ENCODE results near the gene TFDP2.
"Not testable (repeated sequence)": the region's sequence is repeated elsewhere in the genome, so short reads cannot be mapped to it uniquely, and the experiment has no call there.

TFDP2 gene

GRCh38 chr3:142148792-142149672 is at the start of gene TFDP2:
Gene TFDP2 (minus strand): TSS chr3:142149544. CDS start chr3:142101749, 47,795 bp downstream.
- DNase-seq: peak; percentile 95

DNA sequence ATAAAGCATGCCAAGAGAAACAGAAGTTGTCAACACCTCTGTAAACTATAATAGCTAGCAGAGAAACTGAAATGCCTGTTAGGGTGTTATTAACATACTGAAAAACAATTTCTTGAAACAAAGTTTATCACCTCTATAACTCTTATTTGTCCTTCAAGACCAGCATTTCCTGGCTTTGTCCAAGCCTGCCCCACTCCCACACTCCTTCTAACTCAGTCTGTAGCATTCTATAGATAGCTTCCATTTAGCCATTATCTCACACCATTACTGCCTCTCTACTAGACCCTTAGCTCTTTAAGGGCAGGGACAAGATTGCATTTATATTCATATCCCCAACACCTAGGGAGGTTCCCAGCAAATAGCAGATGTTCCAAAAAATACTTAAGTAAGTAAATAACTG is 39.5 kb upstream of the TFDP2 start:
- DNase-seq: no peak

DNA sequence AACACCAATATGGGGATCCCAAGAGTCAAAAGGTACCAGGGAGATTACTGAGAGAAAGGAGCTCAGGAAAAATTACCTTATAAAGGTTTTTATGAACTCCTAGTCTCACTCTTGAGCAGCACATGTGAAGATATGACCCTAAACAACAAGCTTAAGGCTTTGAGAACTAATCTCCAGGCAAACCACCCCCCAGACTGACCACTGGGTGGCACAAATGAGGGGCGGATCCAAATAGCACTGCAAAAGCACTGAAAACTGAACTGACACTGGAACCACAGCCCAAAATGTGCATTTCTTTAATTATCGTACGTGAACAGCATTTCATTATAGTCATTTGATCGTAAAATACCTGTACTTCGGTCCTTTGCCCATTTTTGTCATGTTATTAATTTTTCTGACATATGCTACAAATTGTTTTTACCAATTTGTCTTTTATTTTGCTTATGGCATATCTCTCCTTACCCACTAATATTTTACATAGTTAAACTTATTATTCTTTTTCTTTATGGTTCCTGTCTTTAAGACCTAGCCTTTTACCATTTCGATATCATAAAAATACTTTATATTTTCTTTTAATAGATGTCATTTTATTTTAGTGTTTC is 31.5 kb upstream of the TFDP2 start:
- no peak for DNase-seq

- no peak for DNase-seq
These were observed 26.1 kb upstream of the TFDP2 start for GRCh38 chr3:142175478-142175877.

DNA sequence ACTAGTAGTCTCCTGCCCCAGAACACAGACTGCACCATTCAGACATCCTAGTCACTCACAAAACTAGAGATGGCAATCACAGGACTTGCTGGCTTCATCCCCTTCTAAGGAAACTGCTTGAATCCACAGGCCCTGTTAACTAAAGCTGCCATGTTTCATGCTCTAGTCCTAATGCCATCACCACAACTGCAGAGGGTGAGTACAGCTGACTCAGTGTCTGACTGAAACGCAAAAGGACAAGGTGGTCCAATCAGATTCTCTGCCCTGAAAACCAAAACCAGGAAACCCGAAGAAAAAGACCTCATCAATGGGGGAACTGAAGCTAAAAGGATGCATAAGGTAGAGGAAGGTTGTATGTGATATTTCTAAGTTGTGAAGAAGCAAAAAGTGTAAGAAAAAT is 25.2 kb upstream of the TFDP2 start:
- DNase-seq: no peak

- no peak for DNase-seq
These were observed 19.2 kb upstream of the TFDP2 start for GRCh38 chr3:142168514-142168913.

DNA sequence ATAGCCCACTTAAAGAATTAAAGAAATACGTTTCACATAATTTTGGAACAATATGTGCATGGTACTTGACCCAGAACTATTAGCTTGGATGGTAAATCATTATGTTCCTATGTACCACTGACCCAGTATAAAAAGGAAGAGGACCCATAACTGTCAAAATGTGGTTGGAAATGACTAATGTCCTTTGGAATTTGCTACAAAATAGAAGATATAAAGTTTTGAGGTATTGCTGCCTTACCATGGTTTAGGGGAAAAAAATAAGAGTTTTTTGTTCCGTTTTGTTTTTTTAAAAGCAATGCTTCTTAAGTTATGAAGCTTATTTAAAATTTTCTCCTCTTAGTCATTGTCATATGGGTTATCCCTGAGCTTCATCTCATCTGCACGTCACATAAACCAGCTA is 15.8 kb upstream of the TFDP2 start:
- DNase-seq: no peak

GRCh38 chr3:142159083-142159740 is 9.9 kb upstream of the TFDP2 start:
- DNase-seq: no peak

DNA sequence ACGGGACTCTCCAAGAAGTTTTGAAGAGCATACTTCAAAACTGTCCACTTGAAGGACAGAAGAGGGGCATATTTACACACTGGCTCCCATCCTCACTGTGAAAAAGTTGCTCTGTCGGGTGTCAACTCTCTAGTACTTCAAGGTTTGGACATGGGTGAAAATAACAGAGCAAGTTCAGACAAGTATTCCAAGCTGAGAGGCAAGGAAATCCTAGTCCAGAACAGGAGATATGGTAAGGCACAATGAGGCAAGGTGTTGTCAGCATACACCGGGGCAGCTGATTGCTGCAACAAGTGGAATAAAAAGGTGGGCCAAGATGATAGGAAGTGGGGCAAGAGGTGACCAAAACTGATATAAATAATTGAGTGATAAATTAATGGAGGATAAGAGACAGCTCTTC is 4.8 kb upstream of the TFDP2 start:
- DNase-seq: no peak

DNA sequence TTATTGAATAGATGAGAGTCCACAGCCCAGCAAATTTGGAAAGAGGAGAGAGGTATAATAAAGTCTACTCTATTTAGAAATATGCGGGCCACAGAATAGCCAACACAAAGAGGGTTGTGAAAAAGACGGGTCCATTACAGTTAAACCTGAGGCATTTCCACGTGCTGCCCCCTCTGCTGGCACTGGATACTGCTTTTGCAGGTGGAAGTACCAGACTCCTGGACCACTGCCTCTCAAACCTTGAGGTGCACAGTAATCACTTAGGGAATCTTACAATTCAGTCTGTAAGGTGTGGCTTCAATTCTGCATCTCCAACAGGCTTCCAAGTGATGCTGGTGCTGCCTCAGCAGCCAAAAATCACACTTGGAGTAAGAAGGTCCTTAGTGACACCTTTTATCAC is 3.0 kb upstream of the TFDP2 start:
- DNase-seq: no peak

DNA sequence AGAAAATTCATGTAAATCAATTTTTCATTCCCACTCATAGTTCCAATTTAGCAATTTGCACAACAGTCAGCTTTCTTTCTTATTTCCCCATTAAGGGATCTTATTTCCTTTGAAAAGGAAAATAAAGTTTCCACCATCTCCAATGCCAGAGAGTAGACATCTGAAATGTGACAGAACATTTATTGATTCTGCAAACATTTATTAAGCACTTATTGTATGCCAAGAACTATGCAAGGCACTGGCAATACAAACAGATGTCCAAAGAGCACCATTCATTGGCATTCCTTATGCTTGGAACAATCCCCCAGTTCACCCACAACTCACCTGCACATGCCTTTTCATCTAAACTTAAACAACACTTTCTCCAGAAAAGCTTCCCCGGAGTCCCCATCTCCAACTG is 2.5 kb upstream of the TFDP2 start:
- no peak for DNase-seq

DNA sequence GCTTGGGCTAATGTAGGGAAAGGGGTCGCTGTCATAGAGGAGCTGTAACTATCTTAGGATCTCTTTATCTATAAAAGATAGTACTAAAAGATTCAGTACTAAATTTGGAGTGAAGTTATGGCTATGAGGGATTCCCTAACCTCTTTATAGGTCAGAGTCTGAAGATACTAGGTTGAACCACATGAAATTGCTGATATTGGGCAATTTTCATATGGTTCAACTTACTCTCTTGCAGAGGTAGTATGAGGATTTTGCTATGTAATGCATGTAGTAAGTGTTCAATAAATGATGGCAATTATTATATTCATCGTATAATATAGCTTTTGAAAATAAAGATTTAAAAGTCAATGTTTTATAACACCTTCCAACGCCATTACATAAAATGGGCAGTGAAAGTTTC is 1.9 kb upstream of the TFDP2 start:
- no peak for DNase-seq

- no peak for DNase-seq
These were observed 927 bp upstream of the TFDP2 start for GRCh38 chr3:142150271-142150670.

DNA sequence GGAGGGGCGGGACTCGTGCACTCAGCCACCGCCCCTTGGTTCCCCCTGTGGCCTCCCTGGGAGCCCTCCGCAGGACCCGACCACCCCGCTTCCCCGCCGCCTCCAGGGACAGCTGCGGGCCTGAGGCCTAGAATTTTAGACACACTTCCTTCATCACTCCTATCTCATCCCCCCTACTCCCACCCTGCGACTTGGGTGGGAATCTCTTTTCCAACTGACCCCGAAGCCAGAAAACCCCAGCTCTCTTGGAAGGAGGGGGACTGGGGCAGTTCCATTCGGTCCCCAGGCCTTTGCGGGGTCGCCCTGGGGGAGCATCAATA is 289 bp upstream of the TFDP2 start:
- no peak for DNase-seq

DNA sequence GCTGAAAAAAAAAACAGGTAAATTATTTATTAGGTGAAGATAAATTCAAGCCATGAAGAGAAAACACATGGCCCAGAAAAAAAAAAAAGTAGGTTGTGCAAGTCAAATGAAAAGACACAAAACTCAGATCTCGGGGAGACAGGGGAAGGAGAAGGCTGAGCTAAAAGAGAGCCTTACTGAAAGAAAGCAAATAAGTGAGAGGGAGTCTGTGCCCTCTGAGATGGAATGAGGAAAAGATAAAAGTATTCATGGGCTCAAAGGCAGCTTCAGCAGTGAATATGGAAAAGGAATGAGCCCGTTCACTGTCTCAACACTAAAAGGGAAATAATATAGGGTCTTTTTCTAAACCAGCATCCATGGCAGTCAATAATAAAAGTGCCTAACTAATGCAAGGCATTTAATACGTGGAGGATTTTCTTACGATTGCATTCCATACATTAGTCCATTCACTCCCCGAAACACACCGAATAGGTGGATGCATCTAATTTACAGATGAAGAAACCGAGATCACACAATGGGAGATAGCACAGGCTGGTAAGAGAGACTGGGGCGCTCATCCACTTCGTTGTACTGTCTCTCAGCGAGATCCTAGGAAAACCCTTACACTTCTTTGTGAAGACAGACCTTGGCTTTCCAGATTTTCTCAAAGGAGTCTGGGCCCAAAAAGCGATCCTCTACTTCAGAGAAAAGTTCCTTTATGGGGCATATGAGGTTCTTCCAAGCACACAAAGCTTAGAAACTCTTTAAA is 1.1 kb downstream of the TFDP2 start:
- no peak for DNase-seq

GRCh38 chr3:142144587-142144986 is 4.8 kb downstream of the TFDP2 start:
- DNase-seq: not testable (repeated sequence)

GRCh38 chr3:142140608-142141285 is 8.6 kb downstream of the TFDP2 start:
- DNase-seq: not testable (repeated sequence)

- DNase-seq: not testable (repeated sequence)
These were observed 12.3 kb downstream of the TFDP2 start for GRCh38 chr3:142137089-142137488.

- no peak for DNase-seq
These were observed 14.5 kb downstream of the TFDP2 start for GRCh38 chr3:142134799-142135325.

GRCh38 chr3:142129516-142130171 is 19.7 kb downstream of the TFDP2 start:
- no peak for DNase-seq

DNA sequence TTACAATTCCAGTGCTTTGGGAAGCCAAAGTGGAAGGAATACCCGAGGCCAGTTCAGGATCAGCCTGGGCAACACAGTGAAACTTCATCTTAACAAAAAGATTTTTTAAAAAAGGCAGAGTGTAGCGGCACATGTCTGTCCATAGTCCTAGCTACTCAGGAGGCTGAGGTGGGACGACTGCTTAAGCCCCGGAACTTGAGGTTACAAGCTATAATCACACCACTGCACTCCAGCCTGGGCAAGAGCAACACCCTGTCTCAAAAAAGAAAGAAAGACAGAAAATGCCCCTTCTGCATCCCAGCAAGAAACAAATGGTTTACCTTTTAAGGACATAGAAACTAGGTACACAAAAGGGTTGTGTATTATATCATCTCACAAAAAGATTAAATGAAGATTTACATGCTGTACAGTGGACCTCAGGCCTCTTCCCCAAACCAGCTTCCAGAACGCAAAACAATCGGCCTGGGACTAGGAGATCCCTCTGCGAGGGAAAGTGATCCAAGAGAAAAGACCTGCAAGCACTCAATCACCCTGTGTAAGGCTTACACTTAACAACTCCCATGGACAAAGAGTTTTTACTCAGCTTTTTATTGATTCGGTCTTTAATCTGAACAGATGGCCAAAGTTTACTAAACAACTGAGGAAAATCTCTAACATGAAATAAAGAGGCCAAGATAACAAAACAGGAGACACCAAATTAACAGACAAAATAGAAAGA is 21.2 kb downstream of the TFDP2 start:
- DNase-seq: no peak
